Right lobe of liver (tissue), 4 donors: Measurements from ENCODE around the gene MAP4K3.

Experiments
- CTCF ChIP-seq, 4 donors: fragments of 200-600 bp in 3 of 4; fragments of 450-650 bp in 1 of 4; IDR thresholded peaks; one replicate each; pipeline versions ENCODE4 v1.5.1 to v1.8.0; 2016 to 2022; ENCODE audit warnings: antibody characterized with exemption in 4 of 4, mild to moderate bottlenecking in 2 of 4
- POLR2A ChIP-seq: fragments of 450-650 bp; IDR thresholded peaks from one replicate; pipeline ENCODE4 v1.6.1; 2017; ENCODE audit warnings: antibody characterized with exemption, mild to moderate bottlenecking
- donor health status: DM: no; HTN: no; CAD: no.
- donor health status: DM: no; HTN: no; CAD: no.
- donor health status: DM: no; HTN: yes; CAD: no.

- TF ChIP-seq CTCF (IDR thresholded peaks at IDR 0.05) (no peak), POLR2A (no peak)
Measured at GRCh38 chr2:39356922-39357639, 80.0 kb downstream of the MAP4K3 start.
